H1 (cell line): ENCODE measurements around the gene AGR3. TPM values are rescaled to one million over a fixed set of nuclear protein-coding genes. Genes with fewer than 3 reads are reported as not detected.

Source experiments
- CTCF ChIA-PET: fragments of 300-600 bp; sonication (Branson Sonifier 250); formaldehyde crosslinking; loops from one replicate; lab custom pipeline; 2021; ENCODE audit not compliant: partially characterized antibody; lab: Charles Lee
- POLR2A ChIA-PET: fragments of 300-600 bp; sonication (Branson Sonifier 250); formaldehyde crosslinking; loops from one replicate; lab custom pipeline; 2021; ENCODE audit warnings: inconsistent platforms; ENCODE audit not compliant: partially characterized antibody; lab: Charles Lee
- DNase-seq, 2 experiments: peaks; one replicate each; pipeline versions ENCODE4 v3.0.0 to v3.0.0-alpha.2; 2010 to 2022; ENCODE audit warnings: low spot score in 2 of 2, low read depth in 1 of 2, mixed read lengths in 1 of 2
- FAIRE-seq: peaks from 2 replicates; lab custom pipeline; 2011; peaks lifted over from hg19 to GRCh38; lab: Jason Lieb, UNC
- H2AFZ ChIP-seq: 2 replicates; pipeline ENCODE4 v1.8.1; 2012; ENCODE audit warnings: low read length, inconsistent platforms
- H2AK5ac ChIP-seq: 2 replicates; pipeline ENCODE4 v1.6.1; 2013; ENCODE audit warnings: low read depth, low read length
- H2BK120ac ChIP-seq: replicated peaks from 2 replicates; pipeline ENCODE3; 2013; ENCODE audit warnings: low read depth, low read length, inconsistent platforms
- H2BK12ac ChIP-seq: 2 replicates; pipeline ENCODE4 v1.6.1; 2013; ENCODE audit warnings: low read depth, low read length
- H2BK15ac ChIP-seq: 2 replicates; pipeline ENCODE4 v1.6.1; 2013; ENCODE audit warnings: low read length
- H2BK20ac ChIP-seq: 2 replicates; pipeline ENCODE4 v1.6.1; 2013; ENCODE audit warnings: low read length
- H2BK5ac ChIP-seq: 2 replicates; pipeline ENCODE4 v1.6.1; 2013; ENCODE audit warnings: low read depth, low read length
- H3K14ac ChIP-seq: 2 replicates; pipeline ENCODE4 v1.6.1; 2013; ENCODE audit warnings: inconsistent platforms; ENCODE audit not compliant: insufficient read length
- H3K18ac ChIP-seq: 2 replicates; pipeline ENCODE4 v1.6.1; 2013; ENCODE audit warnings: low read length; ENCODE audit errors: extremely low read depth
- H3K23ac ChIP-seq: 2 replicates; pipeline ENCODE4 v1.6.1; 2013; ENCODE audit warnings: inconsistent platforms; ENCODE audit not compliant: insufficient read length
- H3K23me2 ChIP-seq: 2 replicates; pipeline ENCODE4 v1.6.1; 2013; ENCODE audit warnings: low read depth, low read length
- H3K27ac ChIP-seq: 2 replicates; pipeline ENCODE4 v1.6.1; 2011; ENCODE audit warnings: low read depth, low read length, inconsistent platforms
- H3K27me3 ChIP-seq, 4 experiments: replicated peaks in 1 of 4; 1 replicate in 1 of 4; 2 replicates in 3 of 4; pipeline versions ENCODE4 v1.6.1 to v1.8.1; 2011 to 2013; ENCODE audit warnings: low read length in 3 of 4, mild to moderate bottlenecking in 3 of 4, inconsistent platforms in 2 of 4, mixed read lengths in 2 of 4, moderate library complexity in 1 of 4; ENCODE audit not compliant: control insufficient read depth in 3 of 4, insufficient read depth in 3 of 4; ENCODE audit errors: extremely low read depth in 1 of 4
- H3K36me3 ChIP-seq, 4 experiments: 2 replicates each; pipeline versions ENCODE4 v1.6.1 to v1.8.1; 2011 to 2013; ENCODE audit warnings: mild to moderate bottlenecking in 4 of 4, low read length in 3 of 4, moderate library complexity in 2 of 4, control low read depth in 1 of 4, inconsistent platforms in 1 of 4; ENCODE audit not compliant: insufficient read depth in 4 of 4, control insufficient read depth in 2 of 4
- H3K4ac ChIP-seq: replicated peaks from 2 replicates; pipeline ENCODE3; 2013; ENCODE audit warnings: low read length, low read depth, mixed read lengths, inconsistent platforms; ENCODE audit not compliant: insufficient read length
- H3K4me1 ChIP-seq, 4 experiments: replicated peaks in 1 of 4; 1 replicate in 1 of 4; 2 replicates in 3 of 4; pipeline versions ENCODE4 v1.6.1 to v1.8.1; 2011 to 2013; ENCODE audit warnings: low read length in 3 of 4, inconsistent platforms in 2 of 4, mixed read lengths in 1 of 4; ENCODE audit not compliant: insufficient read depth in 4 of 4, control insufficient read depth in 3 of 4
- H3K4me2 ChIP-seq, 2 experiments: 2 replicates each; pipeline versions ENCODE4 v1.6.1 to v1.8.1; 2011 to 2013; ENCODE audit warnings: low read depth in 2 of 2, low read length in 2 of 2, control low read depth in 1 of 2, inconsistent platforms in 1 of 2, mild to moderate bottlenecking in 1 of 2; ENCODE audit not compliant: insufficient read depth in 1 of 2
- H3K4me3 ChIP-seq, 4 experiments: fragments of 200-600, 300-600 bp in 1 of 4; sonication (generic), shearing (Covaris generic), sonication (Bioruptor Twin) in 1 of 4; 2 replicates each; pipeline versions ENCODE4 v1.5.1 to v1.8.1; 2011 to 2016; ENCODE audit warnings: low read length in 4 of 4, low read depth in 3 of 4, control low read depth in 2 of 4, inconsistent platforms in 2 of 4, mild to moderate bottlenecking in 2 of 4, mixed read lengths in 1 of 4, moderate library complexity in 1 of 4; ENCODE audit not compliant: insufficient read depth in 2 of 4; ENCODE audit errors: extremely low read depth in 1 of 4
- H3K56ac ChIP-seq: replicated peaks from 2 replicates; pipeline ENCODE3; 2013; ENCODE audit warnings: low read depth, mild to moderate bottlenecking, mixed read lengths, low read length, inconsistent platforms; ENCODE audit not compliant: insufficient read length
- H3K79me1 ChIP-seq: 2 replicates; pipeline ENCODE4 v1.6.1; 2013; ENCODE audit warnings: low read depth, low read length, control low read depth
- H3K79me2 ChIP-seq, 2 experiments: 2 replicates each; pipeline versions ENCODE4 v1.6.1 to v1.8.1; 2012 to 2013; ENCODE audit warnings: low read length in 2 of 2, mild to moderate bottlenecking in 2 of 2, inconsistent platforms in 1 of 2; ENCODE audit not compliant: insufficient read depth in 2 of 2, control insufficient read depth in 1 of 2
- H3K9ac ChIP-seq, 4 experiments: replicated peaks in 1 of 4; 1 replicate in 1 of 4; 2 replicates in 3 of 4; pipeline versions ENCODE4 v1.6.1 to v1.8.1; 2011 to 2013; ENCODE audit warnings: low read depth in 3 of 4, low read length in 3 of 4, control low read depth in 2 of 4, mild to moderate bottlenecking in 2 of 4, moderate library complexity in 2 of 4, inconsistent platforms in 1 of 4; ENCODE audit errors: extremely low read depth in 1 of 4
- H3K9me3 ChIP-seq, 2 experiments: 2 replicates each; pipeline versions ENCODE4 v1.6.1 to v1.8.1; 2012 to 2013; ENCODE audit warnings: mild to moderate bottlenecking in 2 of 2, moderate library complexity in 2 of 2, control low read depth in 1 of 2, inconsistent platforms in 1 of 2, low read depth in 1 of 2, low read length in 1 of 2, mixed read lengths in 1 of 2; ENCODE audit not compliant: insufficient read depth in 2 of 2
- H4K20me1 ChIP-seq, 2 experiments: replicated peaks in 1 of 2; 2 replicates each; pipeline versions ENCODE3 to v1.8.1; 2011 to 2013; ENCODE audit warnings: inconsistent platforms in 2 of 2, low read length in 2 of 2, mild to moderate bottlenecking in 1 of 2; ENCODE audit not compliant: insufficient read depth in 2 of 2, control insufficient read depth in 1 of 2
- H4K5ac ChIP-seq: 2 replicates; pipeline ENCODE4 v1.6.1; 2013; ENCODE audit warnings: low read length, low read depth, mixed read lengths, inconsistent platforms; ENCODE audit not compliant: insufficient read length
- H4K8ac ChIP-seq: 2 replicates; pipeline ENCODE4 v1.8.0; 2013; ENCODE audit warnings: mild to moderate bottlenecking, moderate library complexity, low read length, inconsistent platforms; ENCODE audit not compliant: insufficient read depth; ENCODE audit errors: extremely low read depth
- H4K91ac ChIP-seq: replicated peaks from 2 replicates; pipeline ENCODE3; 2013; ENCODE audit warnings: low read length, mixed read lengths, inconsistent platforms; ENCODE audit not compliant: insufficient read length
- CBX5 ChIP-seq: fragments of 300-800, 300-1000 bp; sonication (generic); IDR thresholded peaks from 2 replicates; pipeline ENCODE4 v1.7.1; 2016; ENCODE audit warnings: antibody characterized with exemption, low read length, low read depth
- CHD1 ChIP-seq: IDR thresholded peaks from 2 replicates; pipeline ENCODE4 v1.6.1; 2012; ENCODE audit warnings: low read depth, low read length, improper control_type of control experiment
- CTCF ChIP-seq, 3 experiments: IDR thresholded peaks; 1 replicate in 2 of 3; 2 replicates in 1 of 3; pipeline versions ENCODE4 v1.5.1 to v1.6.1; 2011; ENCODE audit warnings: low read length in 3 of 3, mild to moderate bottlenecking in 3 of 3, inconsistent platforms in 2 of 3, low read depth in 1 of 3, moderate library complexity in 1 of 3; ENCODE audit not compliant: insufficient read depth in 1 of 3; ENCODE audit errors: control extremely low read depth in 1 of 3
- E2F6 ChIP-seq: IDR thresholded peaks from 2 replicates; pipeline ENCODE4 v1.6.1; 2012; ENCODE audit warnings: inconsistent platforms
- KDM5A ChIP-seq: fragments of 200-600 bp; IDR thresholded peaks from 2 replicates; pipeline ENCODE4 v1.7.1; 2012; ENCODE audit warnings: mild to moderate bottlenecking, low read length, inconsistent platforms, mixed read lengths
- POLR2A ChIP-seq, 2 experiments: IDR thresholded peaks; 1 replicate in 1 of 2; 2 replicates in 1 of 2; pipeline ENCODE4 v1.6.1; 2011; ENCODE audit warnings: low read depth in 2 of 2, low read length in 2 of 2, mild to moderate bottlenecking in 2 of 2; ENCODE audit errors: control extremely low read depth in 1 of 2
- POU5F1 ChIP-seq: IDR thresholded peaks from 2 replicates; pipeline ENCODE4 v1.6.1; 2011; ENCODE audit warnings: low read depth, mild to moderate bottlenecking, low read length, moderate library complexity
- WGBS, 2 experiments: shearing (Covaris generic) in 1 of 2; methylation state at CpG; one replicate each; pipeline versions ENCODE4 v1.1.6 to v1.1.7; 2013 to 2015; ENCODE audit warnings: low lambda C conversion rate in 2 of 2, mixed read lengths in 2 of 2, inconsistent platforms in 1 of 2, low coverage in 1 of 2, missing lambda C conversion rate in 1 of 2; ENCODE audit not compliant: insufficient replicate concordance in 2 of 2, insufficient coverage in 1 of 2, insufficient read length in 1 of 2; ENCODE audit errors: extremely low coverage in 1 of 2, missing lambda C conversion rate in 1 of 2; 5-methylcytosine and 5-hydroxymethylcytosine counted together
- polyA plus RNA-seq, 7 experiments: library from polyadenylated mRNA; depleted of rRNA in 3 of 7; stranded (reverse) in 5 of 7; unstranded in 2 of 7; fragments of >200 nt in 5 of 7; fragments of 200-250 nt in 2 of 7; gene quantifications; 1 replicate in 5 of 7; 2 replicates in 1 of 7; 4 replicates in 1 of 7; pipeline versions ENCODE4 v1.2.1 to v1.2.3, GENCODE V29; 2011 to 2013; ENCODE audit warnings: missing spikeins in 2 of 7, mixed read lengths in 2 of 7
- total RNA-seq: library from RNA; stranded (reverse); fragmentation: NEBNext Ultra II Directional; extraction: Animal tissue kit (Norgen Biotek cat#: 25700); gene quantifications from 2 replicates; pipeline ENCODE4 v1.2.1, GENCODE V29; 2021

The AGR3 gene
- total and polyA plus RNA-seq, 2 of the 8 experiments (the other 6 are each of a cell fraction or from before 2014, with no cell fraction given), result not detected

- no peak overlapping the region for H4K91ac ChIP-seq
- H3K79me1 ChIP-seq, result no peaks in the 10 kb centered on the region
- H2AFZ ChIP-seq, result no peak overlapping the region
- no peak overlapping the region for H3K18ac ChIP-seq
- H2BK120ac ChIP-seq, result no peak overlapping the region
- no peak overlapping the region for H2BK20ac ChIP-seq
- no peaks in the 10 kb centered on the region for H3K36me3 ChIP-seq
- H2AK5ac ChIP-seq, result no peak overlapping the region
- H3K79me2 ChIP-seq, result no peaks in the 10 kb centered on the region
- no peak overlapping the region for H2BK12ac ChIP-seq
- H3K4ac ChIP-seq, result no peak overlapping the region
- POLR2A ChIA-PET, result no interaction called here
- H3K9me3 ChIP-seq, result no peaks in the 10 kb centered on the region
- no peak overlapping the region for H3K23ac ChIP-seq
- no peak overlapping the region for H3K9ac ChIP-seq
- H3K4me2 ChIP-seq, result no peak overlapping the region
- no peak overlapping the region for H4K8ac ChIP-seq
- no peak for TF ChIP-seq CTCF (IDR thresholded peaks at IDR 0.05; ENCODE audit: control extremely low read depth in 1 of 3, insufficient read depth in 1 of 3, low read depth in 1 of 3, low read length in 3 of 3)
- no peak for TF ChIP-seq CHD1
- TF ChIP-seq E2F6, result no peak
- TF ChIP-seq KDM5A, result no peak
- no peak for TF ChIP-seq POU5F1
- TF ChIP-seq CBX5, result no peak
- TF ChIP-seq POLR2A (IDR thresholded peaks at IDR 0.05; ENCODE audit: control extremely low read depth in 1 of 2, low read depth in 2 of 2, low read length in 2 of 2), result no peak
- H3K23me2 ChIP-seq, result no peaks in the 10 kb centered on the region
- no peak overlapping the region for H4K5ac ChIP-seq
- H3K4me1 ChIP-seq, result no peaks in the 10 kb centered on the region
- no peak overlapping the region for H2BK15ac ChIP-seq
- no peak overlapping the region for H3K56ac ChIP-seq
- no peaks in the 10 kb centered on the region for H3K27me3 ChIP-seq
- WGBS, 2 experiments, result 84% methylated on average over 4 of the region's 4 CpGs; no CpG with 5 or more reads in 1 of the 2 experiments
- no peak for DNase-seq
- no peak overlapping the region for H3K14ac ChIP-seq
- FAIRE-seq, result no peak
- H4K20me1 ChIP-seq, result no peaks in the 10 kb centered on the region
- CTCF ChIA-PET, result interaction anchor here (1.3 to 1.7 kb wide), 2 partner anchors 12 to 106 kb away, joined by 4 to 9 read pairs; no protein-coding TSS in a partner anchor
- H3K4me3 ChIP-seq, result no peak overlapping the region
- H3K27ac ChIP-seq, result no peak overlapping the region
- no peak overlapping the region for H2BK5ac ChIP-seq
Observed at GRCh38 chr7:16812542-16813231, 69.1 kb downstream of the AGR3 start.
